ENCODE data around the gene CENPF.

GRCh38 chr1:214657299-214657698, 54.3 kb downstream of the CENPF start:
- TF ChIP-seq POLR2AphosphoS5 (IDR thresholded peaks at IDR 0.05; ENCODE audit: low read depth, low read length), result no peak
- TF ChIP-seq TAF1 (IDR thresholded peaks at IDR 0.05; ENCODE audit: borderline replicate concordance, insufficient read depth, low read length), result no peak
- no peak for TF ChIP-seq SIN3A (IDR thresholded peaks at IDR 0.05; ENCODE audit: borderline replicate concordance, insufficient read depth, low read length)
- TF ChIP-seq REST (IDR thresholded peaks at IDR 0.05; ENCODE audit: insufficient read depth in 1 of 2, low read depth in 2 of 2, low read length in 2 of 2), result no peak
